ENCODE measurements around the gene KCNC3.

KCNC3 gene

GRCh38 chr19:50329146-50329925 is at the start of gene KCNC3:
TSS of gene KCNC3 (minus strand) at chr19:50329377. CDS start at chr19:50329082, 295 bp downstream.
- peak; percentile 100 for DNase-seq

GRCh38 chr19:50378863-50379236 is 49.7 kb upstream of the KCNC3 start:
- DNase-seq: no peak

GRCh38 chr19:50378169-50378862 is 49.1 kb upstream of the KCNC3 start:
- DNase-seq: no peak

- DNase-seq: no peak
Measured at GRCh38 chr19:50377517-50377916, 48.3 kb upstream of the KCNC3 start.

GRCh38 chr19:50377051-50377461 is 47.9 kb upstream of the KCNC3 start:
- peak; percentile 90 for DNase-seq

GRCh38 chr19:50376166-50377050 is 47.2 kb upstream of the KCNC3 start, which contains the start of gene NR1H2:
TSS of gene NR1H2 (plus strand) at chr19:50376457. CDS start at chr19:50377606, 1,149 bp downstream.
- DNase-seq: peak; percentile 99

- no peak for DNase-seq
Measured at GRCh38 chr19:50371914-50372475, 42.8 kb upstream of the KCNC3 start.

GRCh38 chr19:50368649-50369570 is 39.7 kb upstream of the KCNC3 start:
- peak; percentile 84 for DNase-seq

- DNase-seq: no peak
Measured at GRCh38 chr19:50365434-50366306, 36.5 kb upstream of the KCNC3 start, which contains the start of gene NAPSA. TSS of gene NAPSA (minus strand) at chr19:50365639. CDS start at chr19:50365621, 18 bp downstream.

- no peak for DNase-seq
Measured at GRCh38 chr19:50362656-50363424, 33.7 kb upstream of the KCNC3 start.

GRCh38 chr19:50362030-50362412 is 32.8 kb upstream of the KCNC3 start:
- DNase-seq: no peak

- no peak for DNase-seq
Measured at GRCh38 chr19:50361290-50362029, 32.3 kb upstream of the KCNC3 start.

- no peak for DNase-seq
Measured at GRCh38 chr19:50359328-50359818, 30.2 kb upstream of the KCNC3 start.

- DNase-seq: no peak
Measured at GRCh38 chr19:50358483-50359327, 29.5 kb upstream of the KCNC3 start.

GRCh38 chr19:50357178-50358100 is 28.3 kb upstream of the KCNC3 start:
- DNase-seq: peak; percentile 80

GRCh38 chr19:50356691-50357177 is 27.6 kb upstream of the KCNC3 start:
- no peak for DNase-seq

All from NCI-H146 (cell line).